ENCODE measurements around the gene NIN. TPM values are rescaled to one million over a fixed set of nuclear protein-coding genes. Genes with fewer than 3 reads are reported as not detected.

Gene NIN
- total RNA-seq, 1 donor from 2014 or later, result 29.5 TPM

DNA sequence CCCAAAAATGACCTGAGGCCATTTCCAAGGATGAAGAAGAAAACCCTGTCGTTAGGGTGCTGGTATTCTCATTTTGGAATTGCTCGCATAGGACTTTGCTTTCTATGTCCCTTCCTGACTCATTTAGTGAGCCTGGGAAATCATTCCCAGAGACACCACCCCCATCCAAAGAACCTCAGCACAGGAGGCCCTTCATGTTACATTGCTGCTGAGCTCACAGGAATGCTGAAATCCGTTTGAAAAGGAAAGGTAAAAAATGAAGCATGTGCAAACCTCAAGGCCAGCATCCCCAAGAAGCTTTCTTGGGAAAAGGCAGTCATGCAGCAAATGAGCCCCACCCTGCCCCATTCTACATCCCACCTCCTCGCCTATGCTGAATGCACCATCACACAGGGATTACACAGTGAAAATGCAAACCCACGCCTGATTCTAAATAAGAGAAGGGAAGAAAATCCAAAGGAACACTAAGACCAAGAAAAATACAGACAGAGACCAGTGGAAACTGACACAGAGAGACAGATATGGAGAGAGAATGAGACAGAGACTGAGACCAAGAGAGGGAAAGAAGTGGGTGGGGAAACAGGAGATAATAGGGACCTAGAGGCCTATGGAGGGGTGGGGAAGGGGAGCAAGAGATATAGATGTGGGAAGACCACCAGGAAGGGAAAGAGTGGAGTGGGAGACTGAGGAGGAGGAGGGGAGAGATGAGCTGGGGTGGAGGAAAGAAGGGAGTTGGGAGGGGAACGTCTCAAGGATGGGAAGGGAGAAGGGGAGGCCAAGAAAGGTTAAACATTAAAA, 33.5 kb downstream of the NIN start:
- Histone ChIP-seq H3K27ac (no peak overlapping the region), H3K4me1 (peaks cover 16% of the 10 kb centered on the region)
- intact Hi-C loops (cut with DNase I), result no loop called here

DNA sequence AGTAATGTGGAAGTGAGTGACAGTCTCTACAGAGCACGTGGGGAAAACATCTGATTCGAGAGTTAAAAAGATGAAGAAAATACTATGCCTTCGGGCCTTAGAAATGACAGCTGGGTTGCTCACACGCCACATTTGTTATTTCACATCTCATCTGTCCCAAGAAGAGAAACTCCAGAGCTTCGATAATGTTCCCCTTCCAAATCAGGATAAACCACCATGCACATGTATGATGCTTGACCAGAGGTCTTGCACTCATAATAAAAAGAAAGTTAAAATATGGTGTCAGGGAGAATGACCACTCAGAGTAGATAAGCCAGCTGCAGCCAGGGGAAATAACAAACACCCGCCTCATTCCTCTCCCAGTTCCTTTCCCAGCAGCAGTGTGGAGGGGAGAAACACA, 34.6 kb downstream of the NIN start:
- Histone ChIP-seq H3K4me1 (peaks cover 16% of the 10 kb centered on the region), H3K36me3 (peaks cover 0 to 13% of the 10 kb centered on the region in 2 donors), H3K9me3 (no peaks in the 10 kb centered on the region), H3K27me3 (no peaks in the 10 kb centered on the region), H3K4me3 (no peak overlapping the region), H3K27ac (no peak overlapping the region)
- no peak for DNase-seq (ENCODE audit: extremely low spot score in 2 of 2)
- intact Hi-C loops (cut with DNase I), result no loop called here
- TF ChIP-seq, protein P1, sequence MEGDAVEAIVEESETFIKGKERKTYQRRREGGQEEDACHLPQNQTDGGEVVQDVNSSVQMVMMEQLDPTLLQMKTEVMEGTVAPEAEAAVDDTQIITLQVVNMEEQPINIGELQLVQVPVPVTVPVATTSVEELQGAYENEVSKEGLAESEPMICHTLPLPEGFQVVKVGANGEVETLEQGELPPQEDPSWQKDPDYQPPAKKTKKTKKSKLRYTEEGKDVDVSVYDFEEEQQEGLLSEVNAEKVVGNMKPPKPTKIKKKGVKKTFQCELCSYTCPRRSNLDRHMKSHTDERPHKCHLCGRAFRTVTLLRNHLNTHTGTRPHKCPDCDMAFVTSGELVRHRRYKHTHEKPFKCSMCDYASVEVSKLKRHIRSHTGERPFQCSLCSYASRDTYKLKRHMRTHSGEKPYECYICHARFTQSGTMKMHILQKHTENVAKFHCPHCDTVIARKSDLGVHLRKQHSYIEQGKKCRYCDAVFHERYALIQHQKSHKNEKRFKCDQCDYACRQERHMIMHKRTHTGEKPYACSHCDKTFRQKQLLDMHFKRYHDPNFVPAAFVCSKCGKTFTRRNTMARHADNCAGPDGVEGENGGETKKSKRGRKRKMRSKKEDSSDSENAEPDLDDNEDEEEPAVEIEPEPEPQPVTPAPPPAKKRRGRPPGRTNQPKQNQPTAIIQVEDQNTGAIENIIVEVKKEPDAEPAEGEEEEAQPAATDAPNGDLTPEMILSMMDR (IDR thresholded peaks at IDR 0.05), result no peak
- TF ChIP-seq POLR2A (IDR thresholded peaks at IDR 0.05), result no peak
- no peak for TF ChIP-seq POLR2AphosphoS5 (IDR thresholded peaks at IDR 0.05; ENCODE audit: insufficient read depth in 1 of 2, low read depth in 1 of 2)

More for the DNA sequence above, 33.5 kb downstream of the NIN start:
- TF ChIP-seq POLR2AphosphoS5 (IDR thresholded peaks at IDR 0.05; ENCODE audit: insufficient read depth in 1 of 2, low read depth in 1 of 2) (no peak), POLR2A (IDR thresholded peaks at IDR 0.05) (no peak)
- TF ChIP-seq, protein P1 (IDR thresholded peaks at IDR 0.05), result no peak
- Histone ChIP-seq H3K9me3 (no peaks in the 10 kb centered on the region), H3K4me3 (no peak overlapping the region), H3K27me3 (no peaks in the 10 kb centered on the region), H3K36me3 (peaks cover 0 to 3% of the 10 kb centered on the region in 2 donors)
- no peak for DNase-seq (ENCODE audit: extremely low spot score in 2 of 2)

DNA sequence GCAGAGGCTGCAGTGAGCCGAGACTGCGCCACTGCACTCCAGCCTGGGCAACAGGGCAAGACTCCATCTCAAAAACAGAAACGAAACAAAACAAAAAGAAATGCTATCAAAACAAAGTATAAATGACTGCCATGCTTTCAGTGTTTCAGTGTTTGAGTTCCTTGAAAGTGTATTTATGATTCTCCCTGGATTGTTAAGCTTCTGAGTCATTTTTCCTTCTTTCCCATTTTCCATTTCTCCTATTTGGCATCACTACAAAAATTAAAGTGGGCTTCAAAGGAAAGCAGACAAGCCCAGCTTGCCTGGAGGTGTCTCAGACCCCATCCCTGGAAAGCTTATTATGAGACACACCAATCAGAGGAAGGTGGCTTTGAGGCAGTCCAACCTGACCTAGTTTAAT, 35.1 kb downstream of the NIN start:
- Histone ChIP-seq H3K4me3 (no peak overlapping the region), H3K36me3 (peaks cover 0 to 14% of the 10 kb centered on the region in 2 donors), H3K4me1 (peaks cover 16% of the 10 kb centered on the region), H3K27ac (no peak overlapping the region), H3K27me3 (no peaks in the 10 kb centered on the region), H3K9me3 (no peaks in the 10 kb centered on the region)
- DNase-seq (ENCODE audit: extremely low spot score in 2 of 2), result no peak
- TF ChIP-seq, protein P1 (IDR thresholded peaks at IDR 0.05), result no peak
- TF ChIP-seq POLR2A (IDR thresholded peaks at IDR 0.05) (no peak), POLR2AphosphoS5 (IDR thresholded peaks at IDR 0.05; ENCODE audit: insufficient read depth in 1 of 2, low read depth in 1 of 2) (no peak)
- intact Hi-C loops (cut with DNase I), result no loop called here

DNA sequence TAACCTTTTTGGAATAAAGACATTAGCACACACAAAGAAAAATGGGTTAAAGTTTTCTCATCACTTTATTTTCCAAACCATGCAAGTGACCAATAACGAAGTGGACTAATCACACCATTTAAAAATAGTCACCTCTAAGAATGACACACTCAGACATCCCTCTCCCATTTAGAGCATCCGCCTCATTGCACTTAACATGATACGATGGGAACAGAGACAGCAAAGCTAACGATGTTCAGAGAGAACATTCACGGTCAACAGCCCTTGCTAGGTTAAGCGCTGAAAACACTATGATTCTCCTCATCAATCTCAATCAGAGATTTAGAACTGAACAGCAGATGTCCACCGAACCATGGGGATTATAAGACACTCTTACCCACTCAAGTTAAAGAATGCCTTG, 35.8 kb downstream of the NIN start:
- Histone ChIP-seq H3K27ac (no peak overlapping the region), H3K36me3 (peaks cover 0 to 20% of the 10 kb centered on the region in 2 donors), H3K27me3 (no peaks in the 10 kb centered on the region), H3K9me3 (no peaks in the 10 kb centered on the region), H3K4me3 (no peak overlapping the region), H3K4me1 (peaks cover 16% of the 10 kb centered on the region)
- intact Hi-C loops (cut with DNase I), result no loop called here
- no peak for TF ChIP-seq POLR2A (IDR thresholded peaks at IDR 0.05)
- no peak for TF ChIP-seq POLR2AphosphoS5 (IDR thresholded peaks at IDR 0.05; ENCODE audit: insufficient read depth in 1 of 2, low read depth in 1 of 2)
- TF ChIP-seq, protein P1 (IDR thresholded peaks at IDR 0.05), result no peak
- no peak for DNase-seq (ENCODE audit: extremely low spot score in 2 of 2)

DNA sequence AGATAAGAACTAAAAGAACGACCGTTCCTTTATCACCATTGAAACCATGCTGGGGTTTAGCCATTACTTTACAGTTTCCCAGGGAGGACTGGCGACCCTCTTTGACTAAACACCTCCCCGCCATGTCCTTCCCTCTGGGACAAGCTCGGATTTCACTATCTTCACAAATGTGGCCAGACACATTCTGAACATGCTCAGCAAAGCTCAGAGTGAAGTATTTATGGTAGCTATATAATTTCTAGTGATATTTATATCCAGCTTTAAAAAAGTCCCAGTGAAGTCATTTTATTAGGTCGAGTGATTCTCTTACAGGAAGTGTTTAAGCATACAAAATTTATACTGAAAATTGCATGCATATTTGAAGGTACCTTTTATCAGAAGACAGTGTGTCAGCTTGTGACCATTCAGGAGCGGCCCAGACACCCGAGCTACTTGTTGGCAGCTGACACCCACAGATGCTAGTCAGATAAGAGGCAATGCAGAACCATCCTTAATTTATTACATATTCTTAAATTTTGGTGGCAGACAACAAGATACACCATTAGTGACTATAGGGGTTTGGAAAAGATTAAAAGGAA, 36.8 kb downstream of the NIN start:
- no peaks in the 10 kb centered on the region for H3K27me3 ChIP-seq
- H3K9me3 ChIP-seq, result no peaks in the 10 kb centered on the region
- no peak overlapping the region for H3K27ac ChIP-seq
- H3K36me3 ChIP-seq, result peaks cover 0 to 23% of the 10 kb centered on the region in 2 donors
- H3K4me1 ChIP-seq, result peaks cover 16% of the 10 kb centered on the region
- H3K4me3 ChIP-seq, result no peak overlapping the region
- intact Hi-C loops (cut with DNase I), result no loop called here
- DNase-seq (ENCODE audit: extremely low spot score in 2 of 2), result no peak
- TF ChIP-seq POLR2A (IDR thresholded peaks at IDR 0.05), result no peak
- no peak for TF ChIP-seq POLR2AphosphoS5 (IDR thresholded peaks at IDR 0.05; ENCODE audit: insufficient read depth in 1 of 2, low read depth in 1 of 2)
- TF ChIP-seq, protein P1 (IDR thresholded peaks at IDR 0.05), result no peak

Data from vagina (tissue), 2 donors.